Coronary artery (tissue), 2 donors: ENCODE data around the gene KCND3.

ENCODE experiments used
- DNase-seq: peaks from one replicate; pipeline ENCODE4 v3.0.0-alpha.2; 2017; ENCODE audit warnings: low spot score
- H3K27ac ChIP-seq, 2 donors: fragments of 200-600 bp; sonication (generic); one replicate each; pipeline ENCODE4 v1.5.1; 2016 to 2019
- H3K4me3 ChIP-seq: fragments of 200-600 bp; sonication (generic); 2 replicates; pipeline ENCODE4 v1.5.1; 2016; ENCODE audit warnings: mild to moderate bottlenecking, moderate library complexity
- CTCF ChIP-seq: fragments of 200-600 bp; sonication (generic); IDR thresholded peaks from one replicate; pipeline ENCODE4 v1.5.1; 2019; ENCODE audit warnings: antibody characterized with exemption

KCND3 gene

GRCh38 chr1:111723091-111723806 lies 266.2 kb downstream of the KCND3 start:
- Histone ChIP-seq H3K4me3 (no peak overlapping the region), H3K27ac (no peak overlapping the region)
- no peak for TF ChIP-seq CTCF
- peak; percentile 61 for DNase-seq

- TF ChIP-seq CTCF, result no peak
- Histone ChIP-seq H3K27ac (peak overlapping the region in 1 of 2 donors; percentile 39), H3K4me3 (no peak overlapping the region)
- no peak for DNase-seq
These were observed 268.3 kb downstream of the KCND3 start for GRCh38 chr1:111720977-111721786.
